GM12891 (cell line): ENCODE measurements around the gene DAZAP1.

Experiments used
- POLR2A ChIP-seq: IDR thresholded peaks from 2 replicates; pipeline ENCODE4 v1.6.1; 2011; ENCODE audit warnings: low read depth, low read length, control low read depth
- POLR2AphosphoS5 ChIP-seq: IDR thresholded peaks from 2 replicates; pipeline ENCODE4 v1.6.1; 2011; ENCODE audit warnings: low read depth, low read length, control low read depth
- POU2F2 ChIP-seq: IDR thresholded peaks from 2 replicates; pipeline ENCODE4 v1.6.1; 2011; ENCODE audit warnings: low read depth, mild to moderate bottlenecking, control low read depth, low read length, moderate library complexity

- TF ChIP-seq POU2F2 (no peak), POLR2A (no peak), POLR2AphosphoS5 (no peak)
These were observed 52.9 kb downstream of the DAZAP1 start for GRCh38 chr19:1460033-1460995.
